Testis (tissue), 3 donors: ENCODE measurements around the gene GALNT7. TPM values are rescaled to one million over a fixed set of nuclear protein-coding genes. Genes with fewer than 3 reads are reported as not detected.

Experiments used
- DNase-seq: peaks from one replicate; pipeline ENCODE4 v3.0.0-alpha.2; 2019
- H3K27ac ChIP-seq, 2 donors: fragments of 200-600 bp; sonication (generic); one replicate each; pipeline ENCODE4 v1.5.1; 2019
- H3K27me3 ChIP-seq: fragments of 200-600 bp; sonication (generic); one replicate; pipeline ENCODE4 v1.5.1; 2019
- H3K36me3 ChIP-seq: fragments of 200-600 bp; sonication (generic); one replicate; pipeline ENCODE4 v1.5.1; 2017; ENCODE audit warnings: low read depth; ENCODE audit errors: missing control alignments
- H3K4me1 ChIP-seq: fragments of 200-600 bp; sonication (generic); one replicate; pipeline ENCODE4 v1.5.1; 2019
- H3K4me3 ChIP-seq, 2 donors: fragments of 200-600 bp; sonication (generic); one replicate each; pipeline ENCODE4 v1.5.1; 2017 to 2019
- H3K9me3 ChIP-seq: fragments of 200-600 bp; sonication (generic); one replicate; pipeline ENCODE4 v1.5.1; 2017
- POLR2A ChIP-seq: fragments of 450-650 bp; IDR thresholded peaks from one replicate; pipeline ENCODE4 v1.6.1; 2017; ENCODE audit warnings: antibody characterized with exemption, mild to moderate bottlenecking, moderate library complexity
- WGBS, 2 donors: methylation state at CpG; one replicate each; pipeline ENCODE4 v1.1.5; 2018; 5-methylcytosine and 5-hydroxymethylcytosine counted together
- intact Hi-C: fragments of 100-400 bp; cut with DNase I; formaldehyde crosslinking; loops from one replicate; pipeline ENCODE4 v1.15.1; 2023; ENCODE audit warnings: low total_unique reads
- polyA plus RNA-seq: library from polyadenylated mRNA; stranded (reverse); fragments of 350-450 nt; fragmentation: Illumina TruSeq; extraction: RNeasy Lipid Tissue Mini Kit (QIAGEN cat#74804); gene quantifications from one replicate; pipeline ENCODE4 v1.2.3, GENCODE V29; 2014; ENCODE audit warnings: low read depth, low replicate concordance; ENCODE audit not compliant: insufficient read depth
- total RNA-seq, 2 donors: library from RNA; depleted of rRNA; stranded (reverse); fragments of >200 nt; gene quantifications; one replicate each; pipeline ENCODE4 v1.2.3, GENCODE V29; 2016
- TF ChIP-seq, protein P1 (sequence below), 3 experiments: fragments of 450-650 bp in 2 of 3; fragments of 200-600 bp in 1 of 3; sonication (generic) in 1 of 3; IDR thresholded peaks; one replicate each; pipeline ENCODE4 v1.5.1; 2016 to 2019; ENCODE audit warnings: antibody characterized with exemption in 3 of 3, mild to moderate bottlenecking in 2 of 3, moderate library complexity in 1 of 3

The GALNT7 gene
- total and polyA plus RNA-seq, 3 donors from 2014 or later, result 18.0 to 32.0 (median 28.8) TPM

- Histone ChIP-seq H3K4me3 (no peak overlapping the region), H3K27me3 (no peaks in the 10 kb centered on the region), H3K9me3 (no peaks in the 10 kb centered on the region), H3K36me3 (no peaks in the 10 kb centered on the region), H3K27ac (peak overlapping the region in 1 of 2 donors; percentile 18), H3K4me1 (peaks cover 25% of the 10 kb centered on the region)
- WGBS, 2 donors, result 32 to 56% methylated on average over 2 of the region's 2 CpGs
- intact Hi-C loops, result no loop called here
- TF ChIP-seq, protein P1, sequence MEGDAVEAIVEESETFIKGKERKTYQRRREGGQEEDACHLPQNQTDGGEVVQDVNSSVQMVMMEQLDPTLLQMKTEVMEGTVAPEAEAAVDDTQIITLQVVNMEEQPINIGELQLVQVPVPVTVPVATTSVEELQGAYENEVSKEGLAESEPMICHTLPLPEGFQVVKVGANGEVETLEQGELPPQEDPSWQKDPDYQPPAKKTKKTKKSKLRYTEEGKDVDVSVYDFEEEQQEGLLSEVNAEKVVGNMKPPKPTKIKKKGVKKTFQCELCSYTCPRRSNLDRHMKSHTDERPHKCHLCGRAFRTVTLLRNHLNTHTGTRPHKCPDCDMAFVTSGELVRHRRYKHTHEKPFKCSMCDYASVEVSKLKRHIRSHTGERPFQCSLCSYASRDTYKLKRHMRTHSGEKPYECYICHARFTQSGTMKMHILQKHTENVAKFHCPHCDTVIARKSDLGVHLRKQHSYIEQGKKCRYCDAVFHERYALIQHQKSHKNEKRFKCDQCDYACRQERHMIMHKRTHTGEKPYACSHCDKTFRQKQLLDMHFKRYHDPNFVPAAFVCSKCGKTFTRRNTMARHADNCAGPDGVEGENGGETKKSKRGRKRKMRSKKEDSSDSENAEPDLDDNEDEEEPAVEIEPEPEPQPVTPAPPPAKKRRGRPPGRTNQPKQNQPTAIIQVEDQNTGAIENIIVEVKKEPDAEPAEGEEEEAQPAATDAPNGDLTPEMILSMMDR (IDR thresholded peaks at IDR 0.05), result peak in 2 of 3 experiments; percentile 9 to 46
- no peak for TF ChIP-seq POLR2A
- no peak for DNase-seq
These were observed 68.5 kb downstream of the GALNT7 start for GRCh38 chr4:173237152-173237551.

GRCh38 chr4:173237762-173238161, 69.2 kb downstream of the GALNT7 start:
- Histone ChIP-seq H3K4me3 (no peak overlapping the region), H3K27me3 (no peaks in the 10 kb centered on the region), H3K9me3 (no peaks in the 10 kb centered on the region), H3K36me3 (no peaks in the 10 kb centered on the region), H3K4me1 (peaks cover 25% of the 10 kb centered on the region), H3K27ac (peak overlapping the region in 1 of 2 donors; percentile 18)
- TF ChIP-seq POLR2A, result no peak
- TF ChIP-seq, protein P1 (IDR thresholded peaks at IDR 0.05), result no peak
- no peak for DNase-seq
- intact Hi-C loops, result no loop called here
- 53 to 64% methylated on average over 2 of the region's 2 CpGs for WGBS, 2 donors

DNA sequence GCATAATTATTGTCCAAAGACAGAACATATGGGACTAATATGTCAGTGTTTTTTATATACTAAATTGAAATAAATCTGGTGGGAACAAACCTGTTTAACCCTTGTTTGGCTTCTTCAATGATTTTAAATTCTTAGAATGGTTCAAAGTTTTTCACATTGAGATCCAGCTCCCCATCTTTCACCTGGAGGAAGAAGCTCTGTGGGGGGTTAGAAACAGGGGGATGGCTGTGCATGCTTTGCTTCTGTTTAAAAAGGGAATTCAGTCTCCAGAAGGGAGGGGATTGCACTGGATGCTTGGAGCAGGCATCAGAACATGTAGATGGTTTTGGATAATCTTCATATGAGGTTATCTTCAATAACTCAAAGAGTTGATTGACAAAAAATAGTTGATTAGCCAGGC, 72.1 kb downstream of the GALNT7 start:
- Histone ChIP-seq H3K4me1 (peaks cover 25% of the 10 kb centered on the region), H3K36me3 (no peaks in the 10 kb centered on the region), H3K9me3 (no peaks in the 10 kb centered on the region), H3K27me3 (no peaks in the 10 kb centered on the region), H3K4me3 (no peak overlapping the region), H3K27ac (no peak overlapping the region)
- TF ChIP-seq, protein P1 (IDR thresholded peaks at IDR 0.05), result no peak
- no peak for TF ChIP-seq POLR2A
- intact Hi-C loops, result no loop called here
- no peak for DNase-seq

- Histone ChIP-seq H3K4me3 (no peak overlapping the region), H3K36me3 (no peaks in the 10 kb centered on the region), H3K9me3 (no peaks in the 10 kb centered on the region), H3K4me1 (peaks cover 7% of the 10 kb centered on the region), H3K27ac (no peak overlapping the region), H3K27me3 (no peaks in the 10 kb centered on the region)
- intact Hi-C loops, result no loop called here
- no peak for DNase-seq
- TF ChIP-seq POLR2A, result no peak
- TF ChIP-seq, protein P1 (IDR thresholded peaks at IDR 0.05), result no peak
- 91 to 96% methylated on average over 3 of the region's 3 CpGs for WGBS, 2 donors
These were observed 74.0 kb downstream of the GALNT7 start for GRCh38 chr4:173242466-173243250.

DNA sequence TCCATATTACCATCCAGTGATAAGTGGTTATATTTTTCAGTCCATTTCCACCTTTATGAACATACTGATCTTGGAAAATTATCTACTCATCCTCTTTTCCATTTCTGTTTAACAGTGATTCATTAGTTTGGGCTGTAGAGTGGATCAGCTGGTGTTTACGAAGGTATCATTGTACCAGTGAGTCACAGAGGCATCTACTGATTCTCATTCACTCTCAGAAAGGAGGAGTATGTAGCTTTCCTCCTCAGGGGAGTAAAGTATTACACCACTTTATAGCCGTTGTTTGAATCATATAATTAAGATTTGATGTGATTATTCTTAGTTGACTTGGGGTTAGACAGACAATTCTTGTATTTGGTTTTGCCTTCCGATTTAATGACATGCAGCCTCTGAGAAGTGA, 74.7 kb downstream of the GALNT7 start:
- Histone ChIP-seq H3K4me3 (no peak overlapping the region), H3K4me1 (peaks cover under 1% of the 10 kb centered on the region), H3K27me3 (no peaks in the 10 kb centered on the region), H3K9me3 (no peaks in the 10 kb centered on the region), H3K27ac (no peak overlapping the region), H3K36me3 (no peaks in the 10 kb centered on the region)
- DNase-seq, result no peak
- no peak for TF ChIP-seq POLR2A
- TF ChIP-seq, protein P1 (IDR thresholded peaks at IDR 0.05), result no peak
- WGBS, 2 donors, result 89 to 90% methylated on average over 3 of the region's 3 CpGs
- intact Hi-C loops, result no loop called here
